CD4-positive, alpha-beta T cell treated with Interleukin-6 for 4 hours (primary cell): ENCODE results near the gene TOLLIP.
A peak's percentile ranks its signal among the peaks of the same experiment; 100 is the strongest.
"Not testable (repeated sequence)": the region's sequence is repeated elsewhere in the genome, so short reads cannot be mapped to it uniquely, and the experiment has no call there.

Source experiments
- DNase-seq: peaks from one replicate; pipeline ENCODE4 v3.0.0-alpha.2; 2020; ENCODE audit warnings: mixed read lengths

The TOLLIP gene

GRCh38 chr11:1343391-1344055 lies 34.1 kb upstream of the TOLLIP start:
- DNase-seq, result no peak

GRCh38 chr11:1342946-1343345 lies 33.5 kb upstream of the TOLLIP start:
- no peak for DNase-seq

- DNase-seq, result no peak
These were observed 32.6 kb upstream of the TOLLIP start for GRCh38 chr11:1341928-1342524.

- DNase-seq, result not testable (repeated sequence)
These were observed 31.8 kb upstream of the TOLLIP start for GRCh38 chr11:1341226-1341625.

- no peak for DNase-seq
These were observed 30.7 kb upstream of the TOLLIP start for GRCh38 chr11:1340111-1340510.

- no peak for DNase-seq
These were observed 29.7 kb upstream of the TOLLIP start for GRCh38 chr11:1339066-1339675.

- peak; percentile 11 for DNase-seq
These were observed 29.0 kb upstream of the TOLLIP start for GRCh38 chr11:1338201-1339065.

- DNase-seq, result peak; percentile 21
These were observed 28.2 kb upstream of the TOLLIP start for GRCh38 chr11:1337647-1338007.

- peak; percentile 63 for DNase-seq
These were observed 27.6 kb upstream of the TOLLIP start for GRCh38 chr11:1336836-1337646.

GRCh38 chr11:1335811-1336761 lies 26.7 kb upstream of the TOLLIP start:
- DNase-seq, result peak; percentile 65

GRCh38 chr11:1335264-1335810 lies 25.9 kb upstream of the TOLLIP start:
- DNase-seq, result no peak

GRCh38 chr11:1333860-1334259 lies 24.4 kb upstream of the TOLLIP start:
- no peak for DNase-seq

- no peak for DNase-seq
These were observed 23.8 kb upstream of the TOLLIP start for GRCh38 chr11:1333091-1333772.

- no peak for DNase-seq
These were observed 21.0 kb upstream of the TOLLIP start for GRCh38 chr11:1330473-1330872.

- no peak for DNase-seq
These were observed 17.6 kb upstream of the TOLLIP start for GRCh38 chr11:1327064-1327460.

- DNase-seq, result no peak
These were observed 17.1 kb upstream of the TOLLIP start for GRCh38 chr11:1326435-1327063.

- DNase-seq, result no peak
These were observed 14.3 kb upstream of the TOLLIP start for GRCh38 chr11:1323774-1324173.

- no peak for DNase-seq
These were observed 8.6 kb upstream of the TOLLIP start for GRCh38 chr11:1317993-1318392.

- DNase-seq, result no peak
These were observed 8.0 kb upstream of the TOLLIP start for GRCh38 chr11:1317432-1317831.
